ENCODE results near the gene CDC42EP2.
"Not testable (repeated sequence)": the region's sequence is repeated elsewhere in the genome, so short reads cannot be mapped to it uniquely, and the experiment has no call there.

The CDC42EP2 gene

GRCh38 chr11:65332591-65332990 lies 17.9 kb downstream of the CDC42EP2 start:
- H3K27ac ChIP-seq (replicated peaks; ENCODE audit: low read length); H3K4ac ChIP-seq (ENCODE audit: low read length); H3K23ac ChIP-seq (ENCODE audit: low read depth, low read length, poor library complexity); DNase-seq (ENCODE audit: low spot score); H2BK5ac ChIP-seq (ENCODE audit: low read length); H2AK5ac ChIP-seq (ENCODE audit: low read depth, low read length); H4K91ac ChIP-seq (ENCODE audit: low read depth, low read length, poor library complexity); H3K27me3 ChIP-seq (ENCODE audit: control insufficient read depth in 3 of 3, insufficient read depth in 3 of 3, low read depth in 1 of 3, low read length in 3 of 3); H2AFZ ChIP-seq (ENCODE audit: low read length); H3K4me3 ChIP-seq (ENCODE audit: low read length in 2 of 2); H3K14ac ChIP-seq (ENCODE audit: low read length); H3K79me1 ChIP-seq (ENCODE audit: low read depth, low read length); H3K9me3 ChIP-seq (replicated peaks in 1 of 2; ENCODE audit: control insufficient read depth in 2 of 2, insufficient read depth in 1 of 2, low read depth in 1 of 2, low read length in 2 of 2); H3K4me1 ChIP-seq (ENCODE audit: control insufficient read depth in 2 of 2, insufficient read depth in 1 of 2, low read depth in 1 of 2, low read length in 2 of 2); H2BK12ac ChIP-seq (ENCODE audit: low read length); H3K36me3 ChIP-seq (replicated peaks in 1 of 2; ENCODE audit: control insufficient read depth in 2 of 2, insufficient read depth in 2 of 2, low read length in 2 of 2); H2BK120ac ChIP-seq (ENCODE audit: low read depth, low read length); H4K8ac ChIP-seq (ENCODE audit: low read depth, low read length); H3K9ac ChIP-seq (ENCODE audit: low read depth, low read length, poor library complexity); H3K18ac ChIP-seq (ENCODE audit: low read length); H2BK15ac ChIP-seq (ENCODE audit: low read length); H3K4me2 ChIP-seq (ENCODE audit: insufficient read depth, low read length, poor library complexity, severe bottlenecking): not testable (repeated sequence)
- WGBS, 2 donors (ENCODE audit: extremely low coverage in 2 of 2, insufficient read length in 2 of 2, insufficient replicate concordance in 1 of 2), result no CpG with 5 or more reads among the region's 9 CpGs

- Histone ChIP-seq H3K4me2 (ENCODE audit: insufficient read depth, low read length, poor library complexity, severe bottlenecking) (peak overlapping the region; percentile 83), H4K91ac (ENCODE audit: low read depth, low read length, poor library complexity) (no peak overlapping the region), H3K9ac (ENCODE audit: low read depth, low read length, poor library complexity) (no peak overlapping the region), H3K4ac (ENCODE audit: low read length) (no peak overlapping the region), H2BK5ac (ENCODE audit: low read length) (no peak overlapping the region), H4K8ac (ENCODE audit: low read depth, low read length) (no peak overlapping the region), H3K18ac (ENCODE audit: low read length) (no peak overlapping the region), H3K27me3 (ENCODE audit: control insufficient read depth in 3 of 3, insufficient read depth in 3 of 3, low read depth in 1 of 3, low read length in 3 of 3) (no peaks in the 10 kb centered on the region), H3K14ac (ENCODE audit: low read length) (no peak overlapping the region), H2BK15ac (ENCODE audit: low read length) (no peak overlapping the region), H3K79me1 (ENCODE audit: low read depth, low read length) (peaks cover 3% of the 10 kb centered on the region), H2AK5ac (ENCODE audit: low read depth, low read length) (no peak overlapping the region), H3K36me3 (replicated peaks in 1 of 2; ENCODE audit: control insufficient read depth in 2 of 2, insufficient read depth in 2 of 2, low read length in 2 of 2) (peaks cover 6 to 27% of the 10 kb centered on the region in 2 donors), H3K9me3 (replicated peaks in 1 of 2; ENCODE audit: control insufficient read depth in 2 of 2, insufficient read depth in 1 of 2, low read depth in 1 of 2, low read length in 2 of 2) (no peaks in the 10 kb centered on the region), H3K4me1 (ENCODE audit: control insufficient read depth in 2 of 2, insufficient read depth in 1 of 2, low read depth in 1 of 2, low read length in 2 of 2) (peaks cover 0 to 5% of the 10 kb centered on the region in 2 donors), H2BK120ac (ENCODE audit: low read depth, low read length) (no peak overlapping the region), H2AFZ (ENCODE audit: low read length) (no peak overlapping the region), H3K23ac (ENCODE audit: low read depth, low read length, poor library complexity) (no peak overlapping the region), H3K4me3 (ENCODE audit: low read length in 2 of 2) (peak overlapping the region; percentile 81 to 94), H2BK12ac (ENCODE audit: low read length) (no peak overlapping the region), H3K27ac (replicated peaks; ENCODE audit: low read length) (peak overlapping the region; percentile 20)
- no peak for DNase-seq (ENCODE audit: low spot score)
- WGBS, 2 donors (ENCODE audit: extremely low coverage in 2 of 2, insufficient read length in 2 of 2, insufficient replicate concordance in 1 of 2), result no CpG with 5 or more reads among the region's 5 CpGs
Observed at GRCh38 chr11:65334696-65335295, 20.1 kb downstream of the CDC42EP2 start.

GRCh38 chr11:65338676-65339075 lies 24.0 kb downstream of the CDC42EP2 start:
- no peak for DNase-seq (ENCODE audit: low spot score)
- Histone ChIP-seq H2BK5ac (ENCODE audit: low read length) (no peak overlapping the region), H3K18ac (ENCODE audit: low read length) (no peak overlapping the region), H3K4me2 (ENCODE audit: insufficient read depth, low read length, poor library complexity, severe bottlenecking) (no peak overlapping the region), H3K36me3 (replicated peaks in 1 of 2; ENCODE audit: control insufficient read depth in 2 of 2, insufficient read depth in 2 of 2, low read length in 2 of 2) (peaks cover 29 to 64% of the 10 kb centered on the region in 2 donors), H3K4ac (ENCODE audit: low read length) (no peak overlapping the region), H4K91ac (ENCODE audit: low read depth, low read length, poor library complexity) (no peak overlapping the region), H4K8ac (ENCODE audit: low read depth, low read length) (no peak overlapping the region), H2BK12ac (ENCODE audit: low read length) (no peak overlapping the region), H3K14ac (ENCODE audit: low read length) (no peak overlapping the region), H3K27ac (replicated peaks; ENCODE audit: low read length) (no peak overlapping the region), H3K4me1 (ENCODE audit: control insufficient read depth in 2 of 2, insufficient read depth in 1 of 2, low read depth in 1 of 2, low read length in 2 of 2) (peaks cover 0 to 5% of the 10 kb centered on the region in 2 donors), H3K23ac (ENCODE audit: low read depth, low read length, poor library complexity) (no peak overlapping the region), H2AFZ (ENCODE audit: low read length) (no peak overlapping the region), H3K9ac (ENCODE audit: low read depth, low read length, poor library complexity) (no peak overlapping the region), H3K9me3 (replicated peaks in 1 of 2; ENCODE audit: control insufficient read depth in 2 of 2, insufficient read depth in 1 of 2, low read depth in 1 of 2, low read length in 2 of 2) (no peaks in the 10 kb centered on the region), H2BK15ac (ENCODE audit: low read length) (no peak overlapping the region), H2AK5ac (ENCODE audit: low read depth, low read length) (no peak overlapping the region), H2BK120ac (ENCODE audit: low read depth, low read length) (no peak overlapping the region), H3K79me1 (ENCODE audit: low read depth, low read length) (peaks cover 6% of the 10 kb centered on the region), H3K27me3 (ENCODE audit: control insufficient read depth in 3 of 3, insufficient read depth in 3 of 3, low read depth in 1 of 3, low read length in 3 of 3) (no peaks in the 10 kb centered on the region), H3K4me3 (ENCODE audit: low read length in 2 of 2) (no peak overlapping the region)
- WGBS, 2 donors (ENCODE audit: extremely low coverage in 2 of 2, insufficient read length in 2 of 2, insufficient replicate concordance in 1 of 2), result no CpG with 5 or more reads among the region's 7 CpGs

- H3K27ac ChIP-seq (replicated peaks; ENCODE audit: low read length), result no peak overlapping the region
- H2BK5ac ChIP-seq (ENCODE audit: low read length), result no peak overlapping the region
- no peaks in the 10 kb centered on the region for H3K9me3 ChIP-seq (replicated peaks in 1 of 2; ENCODE audit: control insufficient read depth in 2 of 2, insufficient read depth in 1 of 2, low read depth in 1 of 2, low read length in 2 of 2)
- H2AFZ ChIP-seq (ENCODE audit: low read length), result no peak overlapping the region
- no peak overlapping the region for H3K4me2 ChIP-seq (ENCODE audit: insufficient read depth, low read length, poor library complexity, severe bottlenecking)
- no CpG with 5 or more reads among the region's 11 CpGs for WGBS, 2 donors (ENCODE audit: extremely low coverage in 2 of 2, insufficient read length in 2 of 2, insufficient replicate concordance in 1 of 2)
- H2BK12ac ChIP-seq (ENCODE audit: low read length), result no peak overlapping the region
- H3K9ac ChIP-seq (ENCODE audit: low read depth, low read length, poor library complexity), result no peak overlapping the region
- no peak overlapping the region for H3K4ac ChIP-seq (ENCODE audit: low read length)
- no peak overlapping the region for H3K23ac ChIP-seq (ENCODE audit: low read depth, low read length, poor library complexity)
- H2AK5ac ChIP-seq (ENCODE audit: low read depth, low read length), result no peak overlapping the region
- H3K4me3 ChIP-seq (ENCODE audit: low read length in 2 of 2), result peak overlapping the region in 1 of 2 donors; percentile 33
- H3K79me1 ChIP-seq (ENCODE audit: low read depth, low read length), result peaks cover 2% of the 10 kb centered on the region
- no peaks in the 10 kb centered on the region for H3K27me3 ChIP-seq (ENCODE audit: control insufficient read depth in 3 of 3, insufficient read depth in 3 of 3, low read depth in 1 of 3, low read length in 3 of 3)
- H3K36me3 ChIP-seq (replicated peaks in 1 of 2; ENCODE audit: control insufficient read depth in 2 of 2, insufficient read depth in 2 of 2, low read length in 2 of 2), result peaks cover 43 to 79% of the 10 kb centered on the region in 2 donors
- H4K8ac ChIP-seq (ENCODE audit: low read depth, low read length), result no peak overlapping the region
- H3K14ac ChIP-seq (ENCODE audit: low read length), result no peak overlapping the region
- no peak for DNase-seq (ENCODE audit: low spot score)
- no peak overlapping the region for H2BK15ac ChIP-seq (ENCODE audit: low read length)
- no peak overlapping the region for H2BK120ac ChIP-seq (ENCODE audit: low read depth, low read length)
- no peak overlapping the region for H3K18ac ChIP-seq (ENCODE audit: low read length)
- H4K91ac ChIP-seq (ENCODE audit: low read depth, low read length, poor library complexity), result no peak overlapping the region
- H3K4me1 ChIP-seq (ENCODE audit: control insufficient read depth in 2 of 2, insufficient read depth in 1 of 2, low read depth in 1 of 2, low read length in 2 of 2), result peaks cover 0 to 3% of the 10 kb centered on the region in 2 donors
Observed at GRCh38 chr11:65340226-65340625, 25.6 kb downstream of the CDC42EP2 start.

All from neuronal stem cell (in vitro differentiated cells).